Measurements from ENCODE around the gene ZNF280B.

GRCh38 chr22:22513619-22514018, 5.1 kb upstream of the ZNF280B start:
- TF ChIP-seq MAZ (CRISPR knock-in tag; conservative IDR thresholded peaks at IDR 0.05 in 1 of 2, IDR thresholded peaks at IDR 0.05 in 1 of 2) (no peak), ZBED1 (IDR thresholded peaks at IDR 0.05) (no peak), CTCF (IDR thresholded peaks at IDR 0.05 in 2 of 3, conservative IDR thresholded peaks at IDR 0.05 in 1 of 3; ENCODE audit: insufficient read depth in 2 of 3, low read depth in 1 of 3, low read length in 3 of 3) (no peak), EP300 (IDR thresholded peaks at IDR 0.05; ENCODE audit: low read length) (no peak), TCF3 (CRISPR knock-in tag; IDR thresholded peaks at IDR 0.05) (no peak), YY1 (IDR thresholded peaks at IDR 0.05; ENCODE audit: borderline replicate concordance in 1 of 3, control insufficient read depth in 1 of 3, extremely low read depth in 1 of 3, insufficient read depth in 3 of 3, insufficient read length in 1 of 3, insufficient replicate concordance in 2 of 3, low read depth in 1 of 3, low read length in 2 of 3) (no peak), SMAD4 (CRISPR knock-in tag; conservative IDR thresholded peaks at IDR 0.05) (no peak), ZNF780A (CRISPR knock-in tag; IDR thresholded peaks at IDR 0.05) (no peak), EZH2 (IDR thresholded peaks at IDR 0.05; ENCODE audit: borderline replicate concordance, low read depth, low read length) (no peak), POLR2AphosphoS2 (IDR thresholded peaks at IDR 0.05; ENCODE audit: low read length) (no peak), TARDBP (IDR thresholded peaks at IDR 0.05) (no peak)
- TF ChIP-seq, protein P1, sequence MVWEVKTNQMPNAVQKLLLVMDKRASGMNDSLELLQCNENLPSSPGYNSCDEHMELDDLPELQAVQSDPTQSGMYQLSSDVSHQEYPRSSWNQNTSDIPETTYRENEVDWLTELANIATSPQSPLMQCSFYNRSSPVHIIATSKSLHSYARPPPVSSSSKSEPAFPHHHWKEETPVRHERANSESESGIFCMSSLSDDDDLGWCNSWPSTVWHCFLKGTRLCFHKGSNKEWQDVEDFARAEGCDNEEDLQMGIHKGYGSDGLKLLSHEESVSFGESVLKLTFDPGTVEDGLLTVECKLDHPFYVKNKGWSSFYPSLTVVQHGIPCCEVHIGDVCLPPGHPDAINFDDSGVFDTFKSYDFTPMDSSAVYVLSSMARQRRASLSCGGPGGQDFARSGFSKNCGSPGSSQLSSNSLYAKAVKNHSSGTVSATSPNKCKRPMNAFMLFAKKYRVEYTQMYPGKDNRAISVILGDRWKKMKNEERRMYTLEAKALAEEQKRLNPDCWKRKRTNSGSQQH (CRISPR knock-in tag; IDR thresholded peaks at IDR 0.05), result no peak
- TF ChIP-seq, protein P2, sequence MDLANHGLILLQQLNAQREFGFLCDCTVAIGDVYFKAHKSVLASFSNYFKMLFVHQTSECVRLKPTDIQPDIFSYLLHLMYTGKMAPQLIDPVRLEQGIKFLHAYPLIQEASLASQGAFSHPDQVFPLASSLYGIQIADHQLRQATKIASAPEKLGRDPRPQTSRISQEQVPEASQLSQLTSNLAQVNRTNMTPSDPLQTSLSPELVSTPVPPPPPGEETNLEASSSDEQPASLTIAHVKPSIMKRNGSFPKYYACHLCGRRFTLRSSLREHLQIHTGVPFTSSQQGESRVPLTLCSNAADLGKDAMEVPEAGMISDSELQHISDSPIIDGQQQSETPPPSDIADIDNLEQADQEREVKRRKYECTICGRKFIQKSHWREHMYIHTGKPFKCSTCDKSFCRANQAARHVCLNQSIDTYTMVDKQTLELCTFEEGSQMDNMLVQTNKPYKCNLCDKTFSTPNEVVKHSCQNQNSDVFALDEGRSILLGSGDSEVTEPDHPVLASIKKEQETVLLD (IDR thresholded peaks at IDR 0.05), result no peak

All from K562 (cell line).